GM18951 (cell line): ENCODE data around the gene SPACDR.

ENCODE experiments used
- POLR2A ChIP-seq: IDR thresholded peaks from 4 replicates; pipeline ENCODE4 v1.6.1; 2011; ENCODE audit warnings: mild to moderate bottlenecking; ENCODE audit not compliant: insufficient read length, insufficient read depth; ENCODE audit errors: extremely low read depth
- in situ Hi-C: fragments of 300-500 bp; cut with MboI; formaldehyde crosslinking; loops from one replicate; pipeline ENCODE4 v1.12.0; 2022; ENCODE audit warnings: low sequenced_read_pairs, mixed read lengths, inconsistent platforms; ENCODE audit not compliant: unreplicated experiment

SPACDR gene

GRCh38 chr7:100490483-100491191 is 26.6 kb upstream of the SPACDR start:
- TF ChIP-seq POLR2A, result no peak
- in situ Hi-C loops, result loop anchor here (5.0 kb wide), 1 partner anchor 62 kb away; no protein-coding TSS in a partner anchor

DNA sequence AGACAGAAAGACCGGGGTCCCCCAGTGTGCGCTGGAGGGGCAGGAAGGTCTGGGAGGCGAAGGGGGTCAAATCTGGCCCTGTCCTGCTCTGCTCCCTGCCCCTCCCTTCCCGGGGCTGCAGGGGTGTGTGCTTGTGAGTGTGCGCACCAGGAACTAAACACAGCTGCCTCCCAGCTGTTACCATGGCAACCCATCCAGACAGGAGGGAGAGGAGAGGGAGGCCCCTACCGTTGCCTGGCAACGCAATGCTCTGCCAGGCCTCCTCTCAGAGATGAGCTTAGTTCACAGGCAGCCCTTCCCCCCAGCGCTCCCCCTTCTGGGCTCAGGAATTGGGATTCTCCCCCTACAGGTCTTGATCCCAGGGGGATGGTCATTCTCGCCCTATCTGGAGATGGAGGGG is 25.8 kb upstream of the SPACDR start:
- in situ Hi-C loops, result loop anchor here (5.0 kb wide), 1 partner anchor 62 kb away; no protein-coding TSS in a partner anchor
- no peak for TF ChIP-seq POLR2A

- in situ Hi-C loops, result no loop called here
Observed at GRCh38 chr7:100489121-100489520, 25.1 kb upstream of the SPACDR start.

GRCh38 chr7:100488333-100489095 is 24.5 kb upstream of the SPACDR start:
- in situ Hi-C loops, result no loop called here
- TF ChIP-seq POLR2A, result no peak

More at GRCh38 chr7:100489121-100489520, 25.1 kb upstream of the SPACDR start:
- no peak for TF ChIP-seq POLR2A

DNA sequence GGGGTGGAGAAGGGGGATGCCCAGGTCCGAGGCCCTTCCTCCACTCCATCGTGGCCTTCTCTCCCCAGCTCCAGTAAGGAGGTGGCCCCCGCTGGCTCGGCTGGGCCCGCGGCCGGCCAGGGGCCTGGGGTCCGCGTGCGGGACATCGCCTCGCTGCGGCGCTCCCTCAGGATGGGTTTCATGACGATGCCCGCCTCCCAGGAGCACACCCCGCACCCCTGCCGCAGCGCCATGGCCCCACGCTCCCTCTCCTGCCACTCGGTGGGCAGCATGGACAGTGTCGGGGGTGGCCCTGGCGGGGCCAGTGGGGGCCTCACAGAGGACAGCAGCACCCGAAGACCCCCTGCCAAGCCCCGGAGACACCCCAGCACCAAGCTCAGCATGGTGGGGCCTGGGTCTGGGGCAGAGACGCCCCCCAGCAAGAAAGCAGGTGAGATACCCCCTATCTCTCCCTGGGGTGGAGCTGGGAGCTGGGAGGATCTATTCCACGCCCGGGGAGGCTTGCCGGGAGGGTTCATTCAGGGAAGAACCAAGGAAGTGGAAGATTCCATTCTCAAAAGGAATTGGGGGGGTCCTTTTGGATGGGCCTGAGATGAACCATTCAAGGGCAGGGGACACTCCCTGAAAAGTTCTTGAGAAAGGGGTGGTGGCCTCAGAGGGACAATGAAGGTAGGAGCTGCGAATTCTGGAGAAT is 22.8 kb upstream of the SPACDR start:
- in situ Hi-C loops, result no loop called here
- no peak for TF ChIP-seq POLR2A

- in situ Hi-C loops, result no loop called here
- no peak for TF ChIP-seq POLR2A
Observed at GRCh38 chr7:100486111-100486636, 22.1 kb upstream of the SPACDR start.

DNA sequence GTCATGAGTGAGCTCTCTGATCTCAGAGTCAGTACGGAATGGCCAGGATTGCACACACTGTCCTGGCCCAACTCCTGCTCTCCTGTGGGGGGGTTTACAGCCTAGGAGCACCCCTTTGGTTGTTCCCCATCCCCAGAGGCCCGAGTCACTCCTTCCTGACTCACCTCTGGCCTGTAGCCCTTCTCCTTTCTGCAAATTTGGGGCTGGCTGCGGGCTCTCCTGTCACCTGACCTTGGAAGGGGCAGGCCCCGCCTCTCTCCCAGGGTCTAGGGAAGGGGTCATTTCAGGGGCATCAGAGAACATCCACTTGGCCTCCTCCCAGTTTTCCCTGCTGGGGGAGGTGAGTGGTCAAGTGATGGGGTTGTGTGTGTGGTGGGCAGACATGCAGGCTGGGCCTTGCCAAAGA is 21.4 kb upstream of the SPACDR start:
- TF ChIP-seq POLR2A, result no peak
- in situ Hi-C loops, result no loop called here

DNA sequence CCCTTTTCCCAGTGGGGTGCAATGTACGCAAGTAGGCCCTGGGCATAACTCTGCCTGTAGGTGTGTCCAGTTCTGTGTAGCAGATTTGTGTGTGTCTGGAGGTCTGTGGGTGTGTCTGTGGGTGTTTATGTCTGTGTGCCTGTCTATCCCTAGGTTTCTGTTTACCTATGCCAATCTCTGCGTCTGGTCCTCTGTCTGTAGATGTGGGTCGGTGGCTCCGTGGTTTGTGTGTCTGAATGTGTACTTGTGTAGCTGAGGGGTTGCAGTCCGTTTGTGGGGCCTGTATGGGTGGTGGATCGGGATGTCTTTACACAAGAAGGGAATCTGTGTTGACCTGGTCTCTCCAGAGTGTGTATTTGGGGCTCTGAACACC is 20.6 kb upstream of the SPACDR start:
- in situ Hi-C loops, result no loop called here
- TF ChIP-seq POLR2A, result no peak

GRCh38 chr7:100483722-100484672 is 19.9 kb upstream of the SPACDR start, which contains the start of gene NYAP1:
TSS of gene NYAP1 (plus strand) at chr7:100483927. CDS start at chr7:100485312, 1,385 bp downstream.
- in situ Hi-C loops, result no loop called here
- TF ChIP-seq POLR2A, result no peak

- in situ Hi-C loops, result no loop called here
- TF ChIP-seq POLR2A, result no peak
Observed at GRCh38 chr7:100483090-100483721, 19.1 kb upstream of the SPACDR start.

- in situ Hi-C loops, result no loop called here
Observed at GRCh38 chr7:100482728-100483089, 18.6 kb upstream of the SPACDR start.

GRCh38 chr7:100481466-100481865 is 17.4 kb upstream of the SPACDR start:
- no peak for TF ChIP-seq POLR2A
- in situ Hi-C loops, result no loop called here

More at GRCh38 chr7:100482728-100483089, 18.6 kb upstream of the SPACDR start:
- TF ChIP-seq POLR2A, result no peak
